H1 (cell line): ENCODE measurements around the gene CRTC2. TPM values are rescaled to one million over a fixed set of nuclear protein-coding genes. Genes with fewer than 3 reads are reported as not detected.

Experiments used
- CTCF ChIA-PET: fragments of 300-600 bp; sonication (Branson Sonifier 250); formaldehyde crosslinking; loops from one replicate; lab custom pipeline; 2021; ENCODE audit not compliant: partially characterized antibody; lab: Charles Lee
- POLR2A ChIA-PET: fragments of 300-600 bp; sonication (Branson Sonifier 250); formaldehyde crosslinking; loops from one replicate; lab custom pipeline; 2021; ENCODE audit warnings: inconsistent platforms; ENCODE audit not compliant: partially characterized antibody; lab: Charles Lee
- DNase-seq, 2 experiments: peaks; one replicate each; pipeline versions ENCODE4 v3.0.0 to v3.0.0-alpha.2; 2010 to 2022; ENCODE audit warnings: low spot score in 2 of 2, low read depth in 1 of 2, mixed read lengths in 1 of 2
- FAIRE-seq: peaks from 2 replicates; lab custom pipeline; 2011; peaks lifted over from hg19 to GRCh38; lab: Jason Lieb, UNC
- H2AFZ ChIP-seq: 2 replicates; pipeline ENCODE4 v1.8.1; 2012; ENCODE audit warnings: low read length, inconsistent platforms
- H2AK5ac ChIP-seq: 2 replicates; pipeline ENCODE4 v1.6.1; 2013; ENCODE audit warnings: low read depth, low read length
- H2BK120ac ChIP-seq: replicated peaks from 2 replicates; pipeline ENCODE3; 2013; ENCODE audit warnings: low read depth, low read length, inconsistent platforms
- H2BK12ac ChIP-seq: 2 replicates; pipeline ENCODE4 v1.6.1; 2013; ENCODE audit warnings: low read depth, low read length
- H2BK15ac ChIP-seq: 2 replicates; pipeline ENCODE4 v1.6.1; 2013; ENCODE audit warnings: low read length
- H2BK20ac ChIP-seq: 2 replicates; pipeline ENCODE4 v1.6.1; 2013; ENCODE audit warnings: low read length
- H2BK5ac ChIP-seq: 2 replicates; pipeline ENCODE4 v1.6.1; 2013; ENCODE audit warnings: low read depth, low read length
- H3K14ac ChIP-seq: 2 replicates; pipeline ENCODE4 v1.6.1; 2013; ENCODE audit warnings: inconsistent platforms; ENCODE audit not compliant: insufficient read length
- H3K18ac ChIP-seq: 2 replicates; pipeline ENCODE4 v1.6.1; 2013; ENCODE audit warnings: low read length; ENCODE audit errors: extremely low read depth
- H3K23ac ChIP-seq: 2 replicates; pipeline ENCODE4 v1.6.1; 2013; ENCODE audit warnings: inconsistent platforms; ENCODE audit not compliant: insufficient read length
- H3K23me2 ChIP-seq: 2 replicates; pipeline ENCODE4 v1.6.1; 2013; ENCODE audit warnings: low read depth, low read length
- H3K27ac ChIP-seq: 2 replicates; pipeline ENCODE4 v1.6.1; 2011; ENCODE audit warnings: low read depth, low read length, inconsistent platforms
- H3K27me3 ChIP-seq, 4 experiments: replicated peaks in 1 of 4; 1 replicate in 1 of 4; 2 replicates in 3 of 4; pipeline versions ENCODE4 v1.6.1 to v1.8.1; 2011 to 2013; ENCODE audit warnings: low read length in 3 of 4, mild to moderate bottlenecking in 3 of 4, inconsistent platforms in 2 of 4, mixed read lengths in 2 of 4, moderate library complexity in 1 of 4; ENCODE audit not compliant: control insufficient read depth in 3 of 4, insufficient read depth in 3 of 4; ENCODE audit errors: extremely low read depth in 1 of 4
- H3K36me3 ChIP-seq, 4 experiments: 2 replicates each; pipeline versions ENCODE4 v1.6.1 to v1.8.1; 2011 to 2013; ENCODE audit warnings: mild to moderate bottlenecking in 4 of 4, low read length in 3 of 4, moderate library complexity in 2 of 4, control low read depth in 1 of 4, inconsistent platforms in 1 of 4; ENCODE audit not compliant: insufficient read depth in 4 of 4, control insufficient read depth in 2 of 4
- H3K4ac ChIP-seq: replicated peaks from 2 replicates; pipeline ENCODE3; 2013; ENCODE audit warnings: low read length, low read depth, mixed read lengths, inconsistent platforms; ENCODE audit not compliant: insufficient read length
- H3K4me1 ChIP-seq, 4 experiments: replicated peaks in 1 of 4; 1 replicate in 1 of 4; 2 replicates in 3 of 4; pipeline versions ENCODE4 v1.6.1 to v1.8.1; 2011 to 2013; ENCODE audit warnings: low read length in 3 of 4, inconsistent platforms in 2 of 4, mixed read lengths in 1 of 4; ENCODE audit not compliant: insufficient read depth in 4 of 4, control insufficient read depth in 3 of 4
- H3K4me2 ChIP-seq, 2 experiments: 2 replicates each; pipeline versions ENCODE4 v1.6.1 to v1.8.1; 2011 to 2013; ENCODE audit warnings: low read depth in 2 of 2, low read length in 2 of 2, control low read depth in 1 of 2, inconsistent platforms in 1 of 2, mild to moderate bottlenecking in 1 of 2; ENCODE audit not compliant: insufficient read depth in 1 of 2
- H3K4me3 ChIP-seq, 4 experiments: fragments of 200-600, 300-600 bp in 1 of 4; sonication (generic), shearing (Covaris generic), sonication (Bioruptor Twin) in 1 of 4; 2 replicates each; pipeline versions ENCODE4 v1.5.1 to v1.8.1; 2011 to 2016; ENCODE audit warnings: low read length in 4 of 4, low read depth in 3 of 4, control low read depth in 2 of 4, inconsistent platforms in 2 of 4, mild to moderate bottlenecking in 2 of 4, mixed read lengths in 1 of 4, moderate library complexity in 1 of 4; ENCODE audit not compliant: insufficient read depth in 2 of 4; ENCODE audit errors: extremely low read depth in 1 of 4
- H3K56ac ChIP-seq: replicated peaks from 2 replicates; pipeline ENCODE3; 2013; ENCODE audit warnings: low read depth, mild to moderate bottlenecking, mixed read lengths, low read length, inconsistent platforms; ENCODE audit not compliant: insufficient read length
- H3K79me1 ChIP-seq: 2 replicates; pipeline ENCODE4 v1.6.1; 2013; ENCODE audit warnings: low read depth, low read length, control low read depth
- H3K79me2 ChIP-seq, 2 experiments: 2 replicates each; pipeline versions ENCODE4 v1.6.1 to v1.8.1; 2012 to 2013; ENCODE audit warnings: low read length in 2 of 2, mild to moderate bottlenecking in 2 of 2, inconsistent platforms in 1 of 2; ENCODE audit not compliant: insufficient read depth in 2 of 2, control insufficient read depth in 1 of 2
- H3K9ac ChIP-seq, 4 experiments: replicated peaks in 1 of 4; 1 replicate in 1 of 4; 2 replicates in 3 of 4; pipeline versions ENCODE4 v1.6.1 to v1.8.1; 2011 to 2013; ENCODE audit warnings: low read depth in 3 of 4, low read length in 3 of 4, control low read depth in 2 of 4, mild to moderate bottlenecking in 2 of 4, moderate library complexity in 2 of 4, inconsistent platforms in 1 of 4; ENCODE audit errors: extremely low read depth in 1 of 4
- H3K9me3 ChIP-seq, 2 experiments: 2 replicates each; pipeline versions ENCODE4 v1.6.1 to v1.8.1; 2012 to 2013; ENCODE audit warnings: mild to moderate bottlenecking in 2 of 2, moderate library complexity in 2 of 2, control low read depth in 1 of 2, inconsistent platforms in 1 of 2, low read depth in 1 of 2, low read length in 1 of 2, mixed read lengths in 1 of 2; ENCODE audit not compliant: insufficient read depth in 2 of 2
- H4K20me1 ChIP-seq, 2 experiments: replicated peaks in 1 of 2; 2 replicates each; pipeline versions ENCODE3 to v1.8.1; 2011 to 2013; ENCODE audit warnings: inconsistent platforms in 2 of 2, low read length in 2 of 2, mild to moderate bottlenecking in 1 of 2; ENCODE audit not compliant: insufficient read depth in 2 of 2, control insufficient read depth in 1 of 2
- H4K5ac ChIP-seq: 2 replicates; pipeline ENCODE4 v1.6.1; 2013; ENCODE audit warnings: low read length, low read depth, mixed read lengths, inconsistent platforms; ENCODE audit not compliant: insufficient read length
- H4K8ac ChIP-seq: 2 replicates; pipeline ENCODE4 v1.8.0; 2013; ENCODE audit warnings: mild to moderate bottlenecking, moderate library complexity, low read length, inconsistent platforms; ENCODE audit not compliant: insufficient read depth; ENCODE audit errors: extremely low read depth
- H4K91ac ChIP-seq: replicated peaks from 2 replicates; pipeline ENCODE3; 2013; ENCODE audit warnings: low read length, mixed read lengths, inconsistent platforms; ENCODE audit not compliant: insufficient read length
- BACH1 ChIP-seq: IDR thresholded peaks from 2 replicates; pipeline ENCODE4 v1.6.1; 2012; ENCODE audit warnings: low read length, improper control_type of control experiment
- CBX5 ChIP-seq: fragments of 300-800, 300-1000 bp; sonication (generic); IDR thresholded peaks from 2 replicates; pipeline ENCODE4 v1.7.1; 2016; ENCODE audit warnings: antibody characterized with exemption, low read length, low read depth
- POLR2A ChIP-seq, 2 experiments: IDR thresholded peaks; 1 replicate in 1 of 2; 2 replicates in 1 of 2; pipeline ENCODE4 v1.6.1; 2011; ENCODE audit warnings: low read depth in 2 of 2, low read length in 2 of 2, mild to moderate bottlenecking in 2 of 2; ENCODE audit errors: control extremely low read depth in 1 of 2
- WGBS, 2 experiments: shearing (Covaris generic) in 1 of 2; methylation state at CpG; one replicate each; pipeline versions ENCODE4 v1.1.6 to v1.1.7; 2013 to 2015; ENCODE audit warnings: low lambda C conversion rate in 2 of 2, mixed read lengths in 2 of 2, inconsistent platforms in 1 of 2, low coverage in 1 of 2, missing lambda C conversion rate in 1 of 2; ENCODE audit not compliant: insufficient replicate concordance in 2 of 2, insufficient coverage in 1 of 2, insufficient read length in 1 of 2; ENCODE audit errors: extremely low coverage in 1 of 2, missing lambda C conversion rate in 1 of 2; 5-methylcytosine and 5-hydroxymethylcytosine counted together
- polyA plus RNA-seq, 7 experiments: library from polyadenylated mRNA; depleted of rRNA in 3 of 7; stranded (reverse) in 5 of 7; unstranded in 2 of 7; fragments of >200 nt in 5 of 7; fragments of 200-250 nt in 2 of 7; gene quantifications; 1 replicate in 5 of 7; 2 replicates in 1 of 7; 4 replicates in 1 of 7; pipeline versions ENCODE4 v1.2.1 to v1.2.3, GENCODE V29; 2011 to 2013; ENCODE audit warnings: missing spikeins in 2 of 7, mixed read lengths in 2 of 7
- total RNA-seq: library from RNA; stranded (reverse); fragmentation: NEBNext Ultra II Directional; extraction: Animal tissue kit (Norgen Biotek cat#: 25700); gene quantifications from 2 replicates; pipeline ENCODE4 v1.2.1, GENCODE V29; 2021
- TF ChIP-seq, protein P1 (sequence below): IDR thresholded peaks from 2 replicates; pipeline ENCODE4 v1.6.1; 2011; ENCODE audit warnings: low read length, improper control_type of control experiment

Gene CRTC2
- total and polyA plus RNA-seq, 2 of the 8 experiments (the other 6 are each of a cell fraction or from before 2014, with no cell fraction given) = 28.6 to 34.3 TPM

DNA sequence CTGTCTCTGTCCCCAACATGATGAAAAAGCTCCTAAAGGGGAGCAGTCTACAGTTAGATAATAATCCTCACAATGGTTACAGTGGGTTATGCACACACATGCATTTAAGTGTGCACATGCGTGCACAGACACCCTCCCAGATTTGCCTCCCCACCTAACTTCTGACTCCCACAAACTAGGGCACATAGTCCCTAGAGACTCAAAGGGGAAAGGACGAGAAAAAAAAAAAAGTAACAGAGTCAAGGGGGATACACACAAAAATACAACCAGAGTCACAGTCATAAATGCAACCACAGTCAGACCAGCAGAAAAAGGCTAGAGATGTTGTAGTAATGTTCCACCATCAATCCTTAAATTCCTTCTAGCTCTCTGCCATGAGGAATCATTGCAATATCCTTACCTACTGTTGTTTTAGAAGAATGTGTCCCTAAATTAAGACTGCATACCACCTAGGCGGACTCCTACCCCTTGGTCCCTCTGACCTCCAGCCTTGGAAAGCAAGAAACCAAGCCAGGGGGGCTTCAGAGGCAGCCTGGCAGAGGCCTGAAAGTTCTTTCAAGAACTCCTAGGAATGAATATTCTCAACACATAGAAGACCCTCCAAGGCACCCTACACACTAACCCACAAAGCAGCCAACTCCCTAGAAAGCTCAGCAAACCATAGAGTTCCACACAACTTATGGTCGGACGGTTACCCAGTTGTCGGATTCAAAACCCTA lies 1.3 kb downstream of the CRTC2 start:
- TF ChIP-seq POLR2A (IDR thresholded peaks at IDR 0.05; ENCODE audit: control extremely low read depth in 1 of 2, low read depth in 2 of 2, low read length in 2 of 2) (peak in 1 of 2 experiments; percentile 71; a peak in 1 of 3 replicates), BACH1 (no peak), CBX5 (no peak)
- TF ChIP-seq, protein P1, sequence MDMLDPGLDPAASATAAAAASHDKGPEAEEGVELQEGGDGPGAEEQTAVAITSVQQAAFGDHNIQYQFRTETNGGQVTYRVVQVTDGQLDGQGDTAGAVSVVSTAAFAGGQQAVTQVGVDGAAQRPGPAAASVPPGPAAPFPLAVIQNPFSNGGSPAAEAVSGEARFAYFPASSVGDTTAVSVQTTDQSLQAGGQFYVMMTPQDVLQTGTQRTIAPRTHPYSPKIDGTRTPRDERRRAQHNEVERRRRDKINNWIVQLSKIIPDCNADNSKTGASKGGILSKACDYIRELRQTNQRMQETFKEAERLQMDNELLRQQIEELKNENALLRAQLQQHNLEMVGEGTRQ = no peak
- CTCF ChIA-PET = interaction anchor here (0.6 to 6.4 kb wide), 7 partner anchors 9 to 316 kb away, joined by 3 to 31 read pairs (median 3); partner anchors contain the start of genes DENND4B and RAB13

More for the DNA sequence above, 1.3 kb downstream of the CRTC2 start:
- Histone ChIP-seq H2BK120ac (no peak overlapping the region), H2BK15ac (0 out of 2 replicates have a peak overlapping the region, but pooled peaks have one; percentile 16), H3K9ac (peak overlapping the region in 3 of 4 experiments; percentile 71 to 85 (median 83); a peak in 6 of 7 replicates), H3K79me2 (peaks cover 30 to 62% of the 10 kb centered on the region in 2 experiments), H3K18ac (peak overlapping the region; percentile 92; the same call in 1 of the 2 replicates), H2BK12ac (0 out of 2 replicates have a peak overlapping the region, but pooled peaks have one; percentile 60), H3K4me3 (peak overlapping the region; percentile 82 to 98 (median 88)), H2AK5ac (no peak overlapping the region), H3K23ac (no peak overlapping the region), H3K27ac (peak overlapping the region; percentile 77), H2BK20ac (no peak overlapping the region), H3K4me2 (peak overlapping the region; percentile 81 to 89), H4K91ac (no peak overlapping the region), H3K9me3 (no peaks in the 10 kb centered on the region), H3K79me1 (peaks cover 34% of the 10 kb centered on the region), H4K5ac (no peak overlapping the region), H3K14ac (no peak overlapping the region), H2AFZ (0 out of 2 replicates have a peak overlapping the region, but pooled peaks have one; percentile 4), H3K56ac (no peak overlapping the region), H3K4me1 (peaks cover 3 to 20% (median 12%) of the 10 kb centered on the region in 4 experiments), H2BK5ac (peak overlapping the region; percentile 96), H3K4ac (no peak overlapping the region), H4K8ac (peak overlapping the region; percentile 47), H3K27me3 (no peaks in the 10 kb centered on the region), H4K20me1 (peaks cover 9 to 16% of the 10 kb centered on the region in 2 experiments), H3K23me2 (peaks cover 15% of the 10 kb centered on the region), H3K36me3 (peaks cover 16 to 32% (median 25%) of the 10 kb centered on the region in 4 experiments)
- FAIRE-seq (no peak), DNase-seq (no peak)
- POLR2A ChIA-PET = interaction anchor here (0.6 to 15.7 kb wide), 11 partner anchors 10 to 181 kb away, joined by 3 to 454 read pairs (median 7); partner anchors contain the start of genes CREB3L4, DENND4B, GATAD2B and JTB
- WGBS, 2 experiments = 37% methylated on average over 6 of the region's 6 CpGs; no CpG with 5 or more reads in 1 of the 2 experiments
